HepG2 (cell line): ENCODE data around the gene VEGFB. TPM values are rescaled to one million over a fixed set of nuclear protein-coding genes. Genes with fewer than 3 reads are reported as not detected.

Source experiments
- IRX3 ChIP-seq: sonication (generic); formaldehyde crosslinking; IDR thresholded peaks from 2 replicates; pipeline ENCODE4 v1.8.1; 2023; ENCODE audit warnings: mild to moderate bottlenecking, low read depth, missing genetic modification reagents, borderline replicate concordance
- KDM4B ChIP-seq: sonication (generic); formaldehyde crosslinking; IDR thresholded peaks from 2 replicates; pipeline ENCODE4 v1.4.0; 2020; ENCODE audit warnings: missing genetic modification reagents
- NFE2L2 ChIP-seq: fragments of 150-350 bp; IDR thresholded peaks from 2 replicates; pipeline ENCODE4 v1.6.1; 2014; ENCODE audit warnings: low read length
- NR2F6 ChIP-seq, 2 experiments: IDR thresholded peaks; 2 replicates each; pipeline ENCODE4 v1.6.1; 2016; ENCODE audit warnings: antibody characterized with exemption in 1 of 2, mild to moderate bottlenecking in 1 of 2
- PTBP1 ChIP-seq: fragments of 200-400 bp; formaldehyde crosslinking; IDR thresholded peaks from 2 replicates; pipeline ENCODE4 v1.6.1; 2018; ENCODE audit warnings: low read length, low read depth; ENCODE audit not compliant: poor library complexity, severe bottlenecking
- RARA ChIP-seq: IDR thresholded peaks from 2 replicates; pipeline ENCODE4 v1.6.1; 2016; ENCODE audit warnings: missing genetic modification reagents, missing compliant biosample characterization
- RFXANK ChIP-seq: IDR thresholded peaks from 2 replicates; pipeline ENCODE4 v1.6.1; 2016
- SRF ChIP-seq: IDR thresholded peaks from 2 replicates; pipeline ENCODE4 v1.6.1; 2011; ENCODE audit warnings: mild to moderate bottlenecking, low read depth, low read length, moderate library complexity
- TAF1 ChIP-seq: sonication (generic); formaldehyde crosslinking; IDR thresholded peaks from 2 replicates; pipeline ENCODE4 v1.4.0; 2020; ENCODE audit warnings: missing genetic modification reagents
- WIZ ChIP-seq: sonication (generic); formaldehyde crosslinking; IDR thresholded peaks from 2 replicates; pipeline ENCODE4 v1.5.1; 2020; ENCODE audit warnings: mild to moderate bottlenecking, missing genetic modification reagents
- ZBTB3 ChIP-seq: sonication (generic); formaldehyde crosslinking; IDR thresholded peaks from 2 replicates; pipeline ENCODE4 v1.4.0; 2020; ENCODE audit warnings: low read depth, mild to moderate bottlenecking, moderate library complexity, missing genetic modification reagents, borderline replicate concordance
- ZBTB38 ChIP-seq: sonication (generic); formaldehyde crosslinking; IDR thresholded peaks from 2 replicates; pipeline ENCODE4 v1.5.1; 2020; ENCODE audit warnings: mild to moderate bottlenecking, missing genetic modification reagents
- ZNF136 ChIP-seq: sonication (generic); formaldehyde crosslinking; IDR thresholded peaks from 2 replicates; pipeline ENCODE4 v1.8.1; 2022; ENCODE audit warnings: low read depth, mild to moderate bottlenecking, moderate library complexity, missing genetic modification reagents
- ZNF570 ChIP-seq: sonication (generic); formaldehyde crosslinking; IDR thresholded peaks from 2 replicates; pipeline ENCODE4 v1.4.0; 2020; ENCODE audit warnings: mild to moderate bottlenecking, missing genetic modification reagents, borderline replicate concordance
- ZNF737 ChIP-seq: sonication (generic); formaldehyde crosslinking; IDR thresholded peaks from 2 replicates; pipeline ENCODE4 v1.5.0; 2020; ENCODE audit warnings: missing genetic modification reagents, mild to moderate bottlenecking, borderline replicate concordance
- ZNF879 ChIP-seq: sonication (generic); formaldehyde crosslinking; IDR thresholded peaks from 2 replicates; pipeline ENCODE4 v1.8.1; 2023; ENCODE audit warnings: missing genetic modification reagents
- polyA plus RNA-seq, 8 experiments: library from polyadenylated mRNA; depleted of rRNA in 3 of 8; stranded (reverse) in 7 of 8; unstranded in 1 of 8; fragments of >200 nt; fragmentation: Illumina TruSeq in 4 of 8; extraction: Trizol in 4 of 8; gene quantifications; 2 replicates each; pipeline versions ENCODE4 v1.2.1 to v1.2.3, GENCODE V29; 2011 to 2016; ENCODE audit warnings: low read depth in 4 of 8, missing spikeins in 1 of 8, mixed read lengths in 1 of 8; ENCODE audit not compliant: insufficient read depth in 1 of 8
- total RNA-seq, 5 experiments: library from RNA; depleted of rRNA; stranded (reverse); fragments of >200 nt; fragmentation: Illumina TruSeq; extraction: Trizol; gene quantifications; 2 replicates each; pipeline ENCODE4 v1.2.3, GENCODE V29; 2016; ENCODE audit warnings: low read depth in 1 of 5
- TF ChIP-seq, protein P1 (sequence below): sonication (generic); formaldehyde crosslinking; IDR thresholded peaks from 2 replicates; pipeline ENCODE4 v1.4.0; 2020; ENCODE audit warnings: missing genetic modification reagents
- TF ChIP-seq, protein P2 (sequence below), 2 experiments: sonication (generic) in 1 of 2; formaldehyde crosslinking in 1 of 2; IDR thresholded peaks; 2 replicates each; pipeline versions ENCODE4 v1.4.0 to v1.6.1; 2018 to 2020; ENCODE audit warnings: missing genetic modification reagents in 2 of 2, borderline replicate concordance in 1 of 2, low read depth in 1 of 2, mild to moderate bottlenecking in 1 of 2, missing biosample characterization in 1 of 2
- TF ChIP-seq, protein P3 (sequence below): sonication (generic); formaldehyde crosslinking; IDR thresholded peaks from 2 replicates; pipeline ENCODE4 v1.8.1; 2023; ENCODE audit warnings: mild to moderate bottlenecking, missing genetic modification reagents

The VEGFB gene
- total and polyA plus RNA-seq, 2 of the 13 experiments (the other 11 are each of a cell fraction or from before 2014, with no cell fraction given), result 9.0 to 11.3 TPM

DNA sequence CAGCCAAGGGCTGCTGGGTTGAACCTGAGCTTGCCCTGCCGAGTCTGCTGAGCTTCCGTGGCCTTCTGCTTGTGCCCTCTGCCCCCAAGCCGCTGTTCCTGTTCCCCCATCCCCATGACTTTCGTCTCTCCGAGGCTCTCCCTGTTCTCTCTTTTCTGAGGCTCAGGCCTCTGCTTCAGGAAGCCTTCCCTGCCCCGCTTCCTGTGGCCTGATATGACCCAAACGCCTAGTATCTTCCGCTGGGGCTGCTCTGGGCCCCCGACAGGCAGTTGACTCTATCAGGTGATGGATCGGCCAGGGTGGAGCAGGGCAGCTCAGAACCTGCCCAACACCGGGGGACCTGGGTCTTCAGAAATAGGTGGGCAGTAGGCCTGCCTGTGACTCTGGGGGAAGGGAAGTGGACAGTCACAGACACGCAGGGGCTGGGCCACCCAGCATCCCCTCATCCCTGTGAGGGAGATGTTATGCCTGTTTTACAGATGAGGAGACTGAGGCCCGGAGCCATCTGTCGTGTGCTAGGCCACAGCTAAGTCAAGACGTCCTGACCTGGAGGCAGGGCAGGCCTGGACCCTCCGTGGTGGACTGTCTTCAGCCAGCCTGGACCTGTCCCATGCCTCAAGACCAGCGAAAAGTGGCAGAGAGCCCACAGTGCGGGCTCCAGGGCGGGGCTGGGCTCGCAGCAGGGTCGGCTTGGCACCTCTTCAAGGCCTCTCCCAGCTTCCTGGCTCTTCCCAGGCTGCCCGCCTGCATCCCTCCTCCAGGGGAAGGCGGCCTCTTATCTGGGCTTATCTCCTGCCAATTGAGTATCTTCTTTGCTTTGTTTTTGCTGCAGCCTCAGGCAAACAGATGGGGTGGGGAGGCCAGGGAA lies 33.9 kb downstream of the VEGFB start (continued):
- no peak for TF ChIP-seq TAF1
- TF ChIP-seq ZNF570, result no peak
- TF ChIP-seq, protein P1, sequence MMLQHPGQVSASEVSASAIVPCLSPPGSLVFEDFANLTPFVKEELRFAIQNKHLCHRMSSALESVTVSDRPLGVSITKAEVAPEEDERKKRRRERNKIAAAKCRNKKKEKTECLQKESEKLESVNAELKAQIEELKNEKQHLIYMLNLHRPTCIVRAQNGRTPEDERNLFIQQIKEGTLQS (CRISPR knock-in tag), result no peak
- TF ChIP-seq, protein P2, sequence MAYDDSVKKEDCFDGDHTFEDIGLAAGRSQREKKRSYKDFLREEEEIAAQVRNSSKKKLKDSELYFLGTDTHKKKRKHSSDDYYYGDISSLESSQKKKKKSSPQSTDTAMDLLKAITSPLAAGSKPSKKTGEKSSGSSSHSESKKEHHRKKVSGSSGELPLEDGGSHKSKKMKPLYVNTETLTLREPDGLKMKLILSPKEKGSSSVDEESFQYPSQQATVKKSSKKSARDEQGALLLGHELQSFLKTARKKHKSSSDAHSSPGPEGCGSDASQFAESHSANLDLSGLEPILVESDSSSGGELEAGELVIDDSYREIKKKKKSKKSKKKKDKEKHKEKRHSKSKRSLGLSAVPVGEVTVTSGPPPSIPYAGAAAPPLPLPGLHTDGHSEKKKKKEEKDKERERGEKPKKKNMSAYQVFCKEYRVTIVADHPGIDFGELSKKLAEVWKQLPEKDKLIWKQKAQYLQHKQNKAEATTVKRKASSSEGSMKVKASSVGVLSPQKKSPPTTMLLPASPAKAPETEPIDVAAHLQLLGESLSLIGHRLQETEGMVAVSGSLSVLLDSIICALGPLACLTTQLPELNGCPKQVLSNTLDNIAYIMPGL (CRISPR knock-in tag; IDR thresholded peaks at IDR 0.05; ENCODE audit: borderline replicate concordance in 1 of 2, low read depth in 1 of 2), result no peak
- no peak for TF ChIP-seq IRX3 (CRISPR knock-in tag)
- TF ChIP-seq NFE2L2, result no peak
- TF ChIP-seq WIZ, result no peak
- no peak for TF ChIP-seq RFXANK
- TF ChIP-seq RARA (CRISPR knock-in tag), result 0 out of 2 replicates have a peak, but pooled peaks have one; percentile 16
- TF ChIP-seq NR2F6 (IDR thresholded peaks at IDR 0.05), result no peak
- no peak for TF ChIP-seq NR2F6 (CRISPR knock-in tag; IDR thresholded peaks at IDR 0.05)
- TF ChIP-seq KDM4B, result no peak
- 0 out of 2 replicates have a peak, but pooled peaks have one; percentile 13 for TF ChIP-seq ZNF737 (CRISPR knock-in tag)
- TF ChIP-seq ZNF136 (CRISPR knock-in tag), result no peak
- no peak for TF ChIP-seq ZBTB3 (CRISPR knock-in tag)
- 0 out of 2 replicates have a peak, but pooled peaks have one; percentile 29 for TF ChIP-seq ZBTB38
- TF ChIP-seq, protein P3, sequence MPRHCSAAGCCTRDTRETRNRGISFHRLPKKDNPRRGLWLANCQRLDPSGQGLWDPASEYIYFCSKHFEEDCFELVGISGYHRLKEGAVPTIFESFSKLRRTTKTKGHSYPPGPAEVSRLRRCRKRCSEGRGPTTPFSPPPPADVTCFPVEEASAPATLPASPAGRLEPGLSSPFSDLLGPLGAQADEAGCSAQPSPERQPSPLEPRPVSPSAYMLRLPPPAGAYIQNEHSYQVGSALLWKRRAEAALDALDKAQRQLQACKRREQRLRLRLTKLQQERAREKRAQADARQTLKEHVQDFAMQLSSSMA (CRISPR knock-in tag), result no peak
- no peak for TF ChIP-seq PTBP1
- TF ChIP-seq ZNF879, result no peak
- TF ChIP-seq SRF, result no peak
